NB4 (cell line): ENCODE measurements around the gene GALNTL6.

Source experiments
- POLR2A ChIP-seq: IDR thresholded peaks from 2 replicates; pipeline ENCODE4 v1.6.1; 2011; ENCODE audit warnings: mild to moderate bottlenecking; ENCODE audit not compliant: insufficient read length; ENCODE audit errors: extremely low read depth
- TF ChIP-seq, protein P1 (sequence below): IDR thresholded peaks from one replicate; pipeline ENCODE4 v1.5.1; 2012; ENCODE audit warnings: low read depth, low read length

DNA sequence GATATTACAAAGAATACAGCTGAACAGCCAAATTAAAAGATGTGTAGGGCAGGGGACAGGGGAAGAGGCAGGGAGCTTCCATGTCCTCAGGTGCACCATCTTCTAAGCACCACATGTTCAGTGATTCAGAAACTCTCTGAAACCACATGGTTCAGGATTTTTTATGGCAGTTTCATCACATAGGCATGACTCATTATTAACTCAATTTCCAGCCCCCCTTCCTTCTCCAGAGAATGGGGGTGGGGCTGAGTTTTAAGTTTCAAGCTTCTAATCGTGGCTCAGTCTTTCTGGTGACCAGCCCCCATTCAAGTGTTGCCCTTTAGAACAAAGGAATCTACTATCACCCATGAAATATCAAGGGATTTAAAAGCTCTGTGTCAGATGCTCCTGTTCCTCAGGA, 1037.6 kb downstream of the GALNTL6 start:
- TF ChIP-seq, protein P1, sequence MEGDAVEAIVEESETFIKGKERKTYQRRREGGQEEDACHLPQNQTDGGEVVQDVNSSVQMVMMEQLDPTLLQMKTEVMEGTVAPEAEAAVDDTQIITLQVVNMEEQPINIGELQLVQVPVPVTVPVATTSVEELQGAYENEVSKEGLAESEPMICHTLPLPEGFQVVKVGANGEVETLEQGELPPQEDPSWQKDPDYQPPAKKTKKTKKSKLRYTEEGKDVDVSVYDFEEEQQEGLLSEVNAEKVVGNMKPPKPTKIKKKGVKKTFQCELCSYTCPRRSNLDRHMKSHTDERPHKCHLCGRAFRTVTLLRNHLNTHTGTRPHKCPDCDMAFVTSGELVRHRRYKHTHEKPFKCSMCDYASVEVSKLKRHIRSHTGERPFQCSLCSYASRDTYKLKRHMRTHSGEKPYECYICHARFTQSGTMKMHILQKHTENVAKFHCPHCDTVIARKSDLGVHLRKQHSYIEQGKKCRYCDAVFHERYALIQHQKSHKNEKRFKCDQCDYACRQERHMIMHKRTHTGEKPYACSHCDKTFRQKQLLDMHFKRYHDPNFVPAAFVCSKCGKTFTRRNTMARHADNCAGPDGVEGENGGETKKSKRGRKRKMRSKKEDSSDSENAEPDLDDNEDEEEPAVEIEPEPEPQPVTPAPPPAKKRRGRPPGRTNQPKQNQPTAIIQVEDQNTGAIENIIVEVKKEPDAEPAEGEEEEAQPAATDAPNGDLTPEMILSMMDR: no peak
- TF ChIP-seq POLR2A: no peak
